ENCODE data around the gene IL19.

Gene IL19

GRCh38 chr1:206885341-206886060, 114.9 kb downstream of the IL19 start:
- in situ Hi-C loops (cut with HindIII; ENCODE audit: low sequenced_read_pairs), result no loop called here

GRCh38 chr1:206886831-206887230, 116.3 kb downstream of the IL19 start:
- in situ Hi-C loops (cut with HindIII; ENCODE audit: low sequenced_read_pairs), result no loop called here

GRCh38 chr1:206887701-206888100, 117.1 kb downstream of the IL19 start:
- in situ Hi-C loops (cut with HindIII; ENCODE audit: low sequenced_read_pairs), result no loop called here

- in situ Hi-C loops (cut with HindIII; ENCODE audit: low sequenced_read_pairs), result no loop called here
Observed at GRCh38 chr1:206890125-206891060, 119.8 kb downstream of the IL19 start.

GRCh38 chr1:206891412-206891811, 120.8 kb downstream of the IL19 start:
- in situ Hi-C loops (cut with HindIII; ENCODE audit: low sequenced_read_pairs), result no loop called here
